AG04449 (cell line): ENCODE data around the gene DNASE1L2.
A peak's percentile ranks its signal among the peaks of the same experiment; 100 is the strongest.

Source experiments
- CTCF ChIA-PET: fragments of 350-600 bp; formaldehyde crosslinking; extraction: SDS; loops from one replicate; lab custom pipeline; 2021; ENCODE audit warnings: antibody characterized with exemption; lab: Yijun Ruan, JAX
- POLR2A ChIA-PET: fragments of 400-600, 350-600 bp; formaldehyde crosslinking; extraction: SDS; loops from one replicate; lab custom pipeline; 2020; ENCODE audit warnings: antibody characterized with exemption, inconsistent platforms; lab: Yijun Ruan, JAX
- DNase-seq: peaks from one replicate; pipeline ENCODE4 v3.0.0-alpha.2; 2010; ENCODE audit warnings: low read depth, low spot score
- H3K4me3 ChIP-seq: 2 replicates; pipeline ENCODE4 v1.5.1; 2011; ENCODE audit warnings: low read depth, mild to moderate bottlenecking, control low read depth, low read length
- TF ChIP-seq, protein P1 (sequence below): IDR thresholded peaks from one replicate; pipeline ENCODE4 v1.5.1; 2011; ENCODE audit warnings: mild to moderate bottlenecking, moderate library complexity, low read length, control low read depth, inconsistent platforms; ENCODE audit not compliant: insufficient read depth; ENCODE audit errors: missing control alignments

DNASE1L2 gene

DNA sequence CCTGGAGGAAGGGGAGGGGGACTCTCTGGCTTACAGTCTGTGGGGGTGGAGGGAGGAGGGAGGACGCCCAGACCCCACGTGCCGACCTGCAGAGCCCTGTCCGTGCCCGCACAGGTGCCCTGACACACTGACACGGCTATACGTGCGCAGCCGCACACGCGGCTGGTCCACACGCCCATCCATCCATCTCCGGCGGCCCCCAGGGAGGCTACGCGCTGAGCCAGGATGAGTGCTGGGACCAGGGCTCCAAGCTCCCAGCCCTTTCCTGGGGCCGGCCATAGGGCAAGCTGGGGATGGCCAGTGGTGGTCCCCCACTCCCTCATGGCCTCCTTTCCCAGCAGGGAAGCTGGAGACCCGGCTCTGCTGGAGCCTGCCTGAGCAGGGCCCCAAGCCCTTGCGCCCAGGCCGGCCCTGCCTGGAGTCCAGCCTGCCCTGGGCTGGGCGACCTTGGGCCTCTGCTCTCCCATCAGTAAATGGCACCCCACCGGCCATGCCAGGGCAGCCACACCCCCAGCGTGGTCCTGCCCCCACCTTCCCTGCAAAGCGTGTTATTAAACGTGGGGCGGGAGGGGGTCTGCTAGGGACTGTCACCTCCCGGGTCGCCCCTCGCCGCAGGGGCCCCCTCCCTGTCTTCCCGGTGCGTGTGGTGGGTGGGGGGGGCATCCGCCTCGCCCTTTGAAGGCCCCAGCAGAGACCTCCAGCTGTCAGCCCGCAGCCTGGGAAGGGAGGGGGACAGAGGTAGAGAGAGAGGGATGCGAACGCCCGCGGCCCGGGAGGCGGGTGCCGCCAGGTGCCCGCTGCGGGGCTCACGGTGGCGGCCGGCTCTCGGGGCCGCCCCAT is 40.7 kb upstream of the DNASE1L2 start:
- no peak overlapping the region for H3K4me3 ChIP-seq
- TF ChIP-seq, protein P1, sequence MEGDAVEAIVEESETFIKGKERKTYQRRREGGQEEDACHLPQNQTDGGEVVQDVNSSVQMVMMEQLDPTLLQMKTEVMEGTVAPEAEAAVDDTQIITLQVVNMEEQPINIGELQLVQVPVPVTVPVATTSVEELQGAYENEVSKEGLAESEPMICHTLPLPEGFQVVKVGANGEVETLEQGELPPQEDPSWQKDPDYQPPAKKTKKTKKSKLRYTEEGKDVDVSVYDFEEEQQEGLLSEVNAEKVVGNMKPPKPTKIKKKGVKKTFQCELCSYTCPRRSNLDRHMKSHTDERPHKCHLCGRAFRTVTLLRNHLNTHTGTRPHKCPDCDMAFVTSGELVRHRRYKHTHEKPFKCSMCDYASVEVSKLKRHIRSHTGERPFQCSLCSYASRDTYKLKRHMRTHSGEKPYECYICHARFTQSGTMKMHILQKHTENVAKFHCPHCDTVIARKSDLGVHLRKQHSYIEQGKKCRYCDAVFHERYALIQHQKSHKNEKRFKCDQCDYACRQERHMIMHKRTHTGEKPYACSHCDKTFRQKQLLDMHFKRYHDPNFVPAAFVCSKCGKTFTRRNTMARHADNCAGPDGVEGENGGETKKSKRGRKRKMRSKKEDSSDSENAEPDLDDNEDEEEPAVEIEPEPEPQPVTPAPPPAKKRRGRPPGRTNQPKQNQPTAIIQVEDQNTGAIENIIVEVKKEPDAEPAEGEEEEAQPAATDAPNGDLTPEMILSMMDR, result no peak
- no peak for DNase-seq
- ChIA-PET POLR2A (interaction anchor here (1.3 to 1.9 kb wide), 2 partner anchors 40 to 41 kb away, joined by 5 to 11 read pairs; partner anchors contain the start of gene TRAF7), CTCF (interaction anchor here (1.6 to 2.1 kb wide), 4 partner anchors 8 to 56 kb away, joined by 3 to 10 read pairs (median 6); partner anchors contain the start of gene ECI1)

DNA sequence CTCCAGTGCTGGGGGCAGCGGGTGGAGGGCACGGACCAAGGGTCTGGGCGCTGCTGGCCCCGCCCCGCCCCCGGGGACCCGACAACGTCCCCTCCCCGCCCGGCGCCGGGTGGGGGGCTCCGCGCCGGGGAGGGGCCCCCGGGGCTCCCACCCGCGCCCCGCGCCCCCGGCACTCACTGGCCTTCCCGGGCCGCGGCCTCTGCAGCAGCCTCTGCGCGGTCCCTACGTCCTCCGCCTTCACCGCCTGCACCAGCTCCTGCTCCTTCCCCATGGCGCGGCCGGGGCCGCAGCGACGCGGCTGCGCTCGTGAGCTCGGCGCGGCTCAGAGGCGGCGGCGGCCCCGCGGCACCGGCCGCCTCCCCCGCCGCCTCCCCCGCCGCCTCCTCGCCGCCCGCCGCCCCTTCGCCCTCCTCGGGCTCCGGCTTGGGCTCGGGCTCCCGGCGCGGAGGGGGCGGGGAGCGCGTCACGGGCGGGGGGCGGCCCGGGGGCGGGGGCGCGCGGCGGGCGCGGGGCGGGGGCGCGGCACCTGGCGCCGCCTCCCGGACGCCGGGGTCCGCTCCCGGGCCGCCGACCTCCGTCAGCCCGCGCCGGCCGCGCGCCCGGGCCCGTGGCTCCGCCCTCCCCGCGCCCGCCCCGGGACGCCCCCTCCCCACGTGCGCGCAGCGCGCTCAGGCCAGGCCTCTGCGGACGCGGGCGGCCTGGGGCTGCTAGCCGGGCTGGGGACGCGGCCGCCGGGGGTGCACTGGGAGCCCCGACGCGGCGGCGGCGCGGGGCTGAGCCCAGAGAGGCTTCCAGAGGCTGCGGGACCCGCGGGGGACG is 39.9 kb upstream of the DNASE1L2 start, which contains the start of gene CASKIN1:
TSS of gene CASKIN1 (minus strand) at position 444 of the 819 bp plus-strand sequence. CDS start at position 271, 173 bp downstream.
- ChIA-PET POLR2A (interaction anchor here (1.3 kb wide), 1 partner anchor 42 kb away, joined by 5 read pairs; no protein-coding TSS in a partner anchor), CTCF (interaction anchor here (1.4 kb wide), 1 partner anchor 10 kb away, joined by 3 read pairs; no protein-coding TSS in a partner anchor)
- TF ChIP-seq, protein P1, result no peak
- peak within 1 kb of the TSS; percentile 42 for H3K4me3 ChIP-seq
- DNase-seq, result no peak

DNA sequence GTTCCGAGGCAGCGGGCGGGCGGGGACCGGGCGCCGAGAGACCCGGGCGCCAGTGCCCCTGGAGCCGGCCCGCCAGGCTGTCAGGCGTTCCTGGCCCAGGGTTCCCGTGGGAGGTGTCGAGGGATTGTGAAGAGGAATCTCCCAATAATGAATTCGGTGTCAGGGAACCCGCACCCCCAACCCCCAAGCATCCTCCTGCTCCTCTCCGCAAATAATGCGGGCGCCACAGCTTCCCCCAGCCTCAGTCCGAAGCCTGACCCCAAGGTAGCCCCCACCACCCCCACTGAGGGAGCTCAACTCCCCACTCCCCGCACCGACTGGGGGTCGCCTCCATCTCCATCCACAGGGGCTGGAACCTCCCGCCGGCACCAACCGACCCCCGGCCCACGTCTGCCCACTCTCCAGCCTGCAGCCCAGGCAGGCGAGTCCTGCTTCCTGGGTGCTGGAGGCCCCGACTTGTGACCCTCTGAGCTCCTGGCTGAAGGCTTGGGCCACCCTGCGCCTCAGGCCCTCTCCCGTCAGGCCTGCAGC is 39.2 kb upstream of the DNASE1L2 start:
- H3K4me3 ChIP-seq, result no peak overlapping the region
- no peak for DNase-seq
- POLR2A ChIA-PET, result interaction anchor here (1.3 kb wide), 1 partner anchor 43 kb away, joined by 5 read pairs; no protein-coding TSS in a partner anchor
- CTCF ChIA-PET, result interaction anchor here (1.4 kb wide), 1 partner anchor 9 kb away, joined by 3 read pairs; no protein-coding TSS in a partner anchor
- TF ChIP-seq, protein P1, result no peak

DNA sequence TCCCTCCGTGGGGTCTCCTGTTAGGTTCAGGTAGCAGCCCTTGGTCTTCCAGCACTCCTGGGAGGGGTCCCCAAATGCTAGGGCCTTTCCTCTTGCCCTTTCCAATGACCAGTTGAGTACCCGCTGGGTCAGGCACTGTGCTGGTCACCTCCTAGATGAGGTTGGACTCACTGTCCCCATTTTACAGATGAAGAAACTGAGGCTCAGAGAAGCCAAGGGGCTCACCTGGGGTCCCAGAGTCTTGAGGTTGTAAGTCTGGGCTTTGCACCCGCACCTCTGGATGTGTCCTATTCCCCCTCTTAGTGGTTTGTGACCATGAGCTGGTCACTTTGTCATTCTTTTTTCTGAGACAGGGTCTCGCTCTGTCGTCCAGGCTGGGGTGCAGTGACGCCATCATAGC is 38.5 kb upstream of the DNASE1L2 start:
- ChIA-PET CTCF (interaction anchor here (1.2 to 1.4 kb wide), 2 partner anchors 9 to 57 kb away, joined by 3 read pairs; no protein-coding TSS in a partner anchor), POLR2A (no interaction called here)
- TF ChIP-seq, protein P1, result no peak
- DNase-seq, result no peak
- no peak overlapping the region for H3K4me3 ChIP-seq

DNA sequence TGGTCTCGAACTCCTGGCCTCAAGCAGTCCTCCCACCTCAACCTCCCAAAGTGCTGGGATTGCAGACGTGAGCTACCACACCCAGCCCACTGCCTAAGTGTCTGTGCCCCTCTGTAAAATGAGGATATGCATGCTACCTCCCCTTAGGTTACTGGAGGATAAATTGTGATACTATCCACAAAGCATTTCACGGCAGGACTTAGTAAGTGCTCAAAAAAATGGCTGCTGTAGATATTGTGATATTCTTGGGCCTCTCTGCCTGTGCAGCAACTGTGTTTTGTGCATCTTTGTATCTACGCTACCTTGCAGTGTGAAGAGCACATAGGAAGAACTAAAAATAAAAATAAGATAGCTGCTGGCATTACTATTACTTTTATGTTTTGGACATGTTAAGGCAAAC is 38.0 kb upstream of the DNASE1L2 start:
- TF ChIP-seq, protein P1, result no peak
- no peak for DNase-seq
- ChIA-PET POLR2A (interaction anchor here (0.5 kb wide), 1 partner anchor 1674 kb away, joined by 4 read pairs; no protein-coding TSS in a partner anchor), CTCF (interaction anchor here (1.2 kb wide), 1 partner anchor 58 kb away, joined by 3 read pairs; no protein-coding TSS in a partner anchor)
- no peak overlapping the region for H3K4me3 ChIP-seq
